Activated CD8-positive, alpha-beta memory T cell treated with anti-CD3 and anti-CD28 coated beads for 1 hour (primary cell): Measurements from ENCODE around the gene TOB2.

Experiments
- DNase-seq, 2 donors: peaks; one replicate each; pipeline ENCODE4 v3.0.0-alpha.2; 2020; ENCODE audit warnings: low read depth in 1 of 2; ENCODE audit errors: extremely low read depth in 1 of 2

TOB2 gene

GRCh38 chr22:41395531-41396240 lies 50.9 kb downstream of the TOB2 start:
- no peak for DNase-seq

GRCh38 chr22:41394012-41394356 lies 52.6 kb downstream of the TOB2 start:
- no peak for DNase-seq

GRCh38 chr22:41387341-41387740 lies 59.3 kb downstream of the TOB2 start:
- DNase-seq: no peak

GRCh38 chr22:41384128-41384527 lies 62.5 kb downstream of the TOB2 start:
- no peak for DNase-seq
